ENCODE data around the gene MPP2.
"Not testable (repeated sequence)": the region's sequence is repeated elsewhere in the genome, so short reads cannot be mapped to it uniquely, and the experiment has no call there.

The MPP2 gene

DNA sequence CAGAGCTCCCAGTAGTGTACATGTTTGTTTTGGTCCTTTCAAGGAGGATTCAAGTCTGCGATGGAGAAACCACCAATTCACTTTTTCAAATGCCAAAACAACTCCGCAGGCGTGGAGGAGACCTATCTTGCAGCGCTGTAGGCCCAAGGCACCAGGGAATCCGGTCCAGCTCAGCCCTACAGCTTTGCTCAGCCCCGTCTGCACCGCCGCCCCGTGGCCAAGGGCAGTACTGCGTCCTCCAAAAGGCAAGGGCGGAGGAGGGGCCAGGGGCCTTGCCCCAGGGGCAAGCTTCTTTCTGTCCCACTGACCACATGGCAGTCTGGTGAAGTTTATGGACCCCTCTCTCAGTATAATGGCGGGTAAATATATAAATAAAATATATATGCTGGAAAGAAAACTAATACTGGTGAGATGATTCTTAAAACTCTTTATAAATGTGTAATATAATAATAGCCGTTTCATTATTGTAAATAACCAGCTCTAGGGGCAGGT is 61.1 kb downstream of the MPP2 start:
- no peak overlapping the region for H3K4me3 ChIP-seq (ENCODE audit: control insufficient read depth in 1 of 7, extremely low read depth in 1 of 7, insufficient read depth in 4 of 7, low read depth in 2 of 7, low read length in 6 of 7)
- no peaks in the 10 kb centered on the region for H3K36me3 ChIP-seq (ENCODE audit: control insufficient read depth in 4 of 4, insufficient read depth in 4 of 4, low read length in 3 of 4)
- no peaks in the 10 kb centered on the region for H3K9me3 ChIP-seq (ENCODE audit: control extremely low read depth in 1 of 5, control insufficient read depth in 4 of 5, insufficient read depth in 2 of 5, low read depth in 1 of 5, low read length in 4 of 5)
- no peak overlapping the region for H3K27ac ChIP-seq (ENCODE audit: insufficient read depth in 1 of 2, low read depth in 1 of 2, low read length in 2 of 2, poor library complexity in 1 of 2, severe bottlenecking in 2 of 2)
- WGBS (ENCODE audit: insufficient coverage): 0% methylated on average over 8 of the region's 13 CpGs
- CTCF ChIA-PET: interaction anchor here (0.6 to 3.8 kb wide), 27 partner anchors 8 to 152 kb away, joined by 3 to 19 read pairs (median 4); partner anchors contain the start of genes CFAP97D1 and MPP3
- peaks cover 0 to 15% (median 8%) of the 10 kb centered on the region in 4 experiments for H3K4me1 ChIP-seq (ENCODE audit: control extremely low read depth in 1 of 4, control insufficient read depth in 4 of 4, insufficient read depth in 4 of 4, low read length in 3 of 4)
- POLR2A ChIA-PET: interaction anchor here (0.6 kb wide), 1 partner anchor 197 kb away, joined by 3 read pairs; no protein-coding TSS in a partner anchor
- DNase-seq: peak; percentile 68 to 74 (median 71)
- H3K27me3 ChIP-seq (replicated peaks in 2 of 5; ENCODE audit: control insufficient read depth in 4 of 5, insufficient read depth in 5 of 5, low read length in 4 of 5): no peaks in the 10 kb centered on the region

DNA sequence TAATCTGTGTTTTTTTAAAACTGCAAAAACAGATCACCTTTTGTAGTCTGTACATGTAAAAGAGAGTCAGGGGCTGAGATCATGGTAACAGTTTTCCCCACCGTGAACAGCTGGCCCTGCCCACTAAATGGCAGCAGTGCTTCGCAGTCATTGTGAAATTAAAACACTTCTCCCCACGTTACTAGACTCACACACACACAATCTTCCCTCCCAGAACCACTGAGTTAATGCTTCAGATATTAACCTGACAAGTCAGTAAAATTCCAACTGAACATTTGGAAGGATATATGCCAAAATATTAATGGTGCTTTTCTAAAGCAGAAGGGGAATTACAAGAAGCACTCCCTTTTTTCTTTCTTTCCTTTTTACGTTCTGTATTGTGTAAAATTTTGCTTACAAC is 61.6 kb downstream of the MPP2 start:
- no CpG with 5 or more reads among the region's 4 CpGs for WGBS (ENCODE audit: insufficient coverage)
- POLR2A ChIA-PET: interaction anchor here (0.6 kb wide), 1 partner anchor 198 kb away, joined by 3 read pairs; no protein-coding TSS in a partner anchor

DNA sequence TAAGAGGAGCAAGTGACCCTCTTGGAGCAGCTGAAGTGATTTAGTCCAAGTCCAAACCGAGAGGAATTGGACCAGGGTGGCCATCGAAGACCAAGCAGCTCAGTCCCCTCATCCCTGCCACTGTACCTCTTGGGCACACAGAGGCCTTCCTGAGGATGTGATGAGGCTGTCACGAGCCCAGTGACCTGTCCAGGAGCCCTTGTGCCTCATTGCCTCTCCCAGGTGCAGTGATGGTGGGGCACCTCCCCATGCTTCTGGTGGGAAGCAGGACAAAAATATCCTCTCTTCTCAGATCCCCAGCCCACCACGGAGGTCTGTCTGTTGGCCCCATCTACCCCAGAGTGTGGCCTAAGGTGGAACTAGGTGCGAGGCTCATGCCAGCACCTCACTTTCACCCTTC is 63.1 kb downstream of the MPP2 start:
- POLR2A ChIA-PET: no interaction called here

More for the DNA sequence above, 61.6 kb downstream of the MPP2 start:
- CTCF ChIA-PET: interaction anchor here (0.6 to 3.8 kb wide), 20 partner anchors 8 to 151 kb away, joined by 3 to 19 read pairs (median 4); partner anchors contain the start of gene CFAP97D1
- H3K27me3 ChIP-seq (replicated peaks in 2 of 5; ENCODE audit: control insufficient read depth in 4 of 5, insufficient read depth in 5 of 5, low read length in 4 of 5): no peaks in the 10 kb centered on the region
- no peaks in the 10 kb centered on the region for H3K9me3 ChIP-seq (ENCODE audit: control extremely low read depth in 1 of 5, control insufficient read depth in 4 of 5, insufficient read depth in 2 of 5, low read depth in 1 of 5, low read length in 4 of 5)
- peaks cover 0 to 15% (median 8%) of the 10 kb centered on the region in 4 experiments for H3K4me1 ChIP-seq (ENCODE audit: control extremely low read depth in 1 of 4, control insufficient read depth in 4 of 4, insufficient read depth in 4 of 4, low read length in 3 of 4)
- no peak overlapping the region for H3K27ac ChIP-seq (ENCODE audit: insufficient read depth in 1 of 2, low read depth in 1 of 2, low read length in 2 of 2, poor library complexity in 1 of 2, severe bottlenecking in 2 of 2)
- DNase-seq: no peak
- H3K4me3 ChIP-seq (ENCODE audit: control insufficient read depth in 1 of 7, extremely low read depth in 1 of 7, insufficient read depth in 4 of 7, low read depth in 2 of 7, low read length in 6 of 7): no peak overlapping the region
- H3K36me3 ChIP-seq (ENCODE audit: control insufficient read depth in 4 of 4, insufficient read depth in 4 of 4, low read length in 3 of 4): no peaks in the 10 kb centered on the region

DNA sequence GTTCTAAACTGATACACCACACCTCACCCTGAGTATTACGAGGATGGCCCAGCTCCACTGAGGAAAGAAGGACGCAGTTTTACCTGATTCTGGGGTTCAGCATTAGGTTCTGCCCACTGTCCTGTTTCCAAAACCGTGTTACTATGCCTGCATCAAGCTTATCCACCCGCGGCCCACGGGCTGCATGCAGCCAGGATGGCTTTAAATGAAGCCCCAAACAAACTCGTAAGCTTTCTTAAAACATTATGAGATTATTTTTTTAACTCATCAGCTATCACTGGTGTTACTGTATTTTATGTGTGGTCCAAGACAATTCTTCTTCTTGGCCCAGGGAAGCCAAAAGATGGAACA is 64.4 kb downstream of the MPP2 start:
- H3K36me3 ChIP-seq (ENCODE audit: control insufficient read depth in 4 of 4, insufficient read depth in 4 of 4, low read length in 3 of 4): no peaks in the 10 kb centered on the region
- ChIA-PET POLR2A (interaction anchor here (0.5 kb wide), 1 partner anchor 475 kb away, joined by 3 read pairs; no protein-coding TSS in a partner anchor), CTCF (interaction anchor here (0.7 to 2.7 kb wide), 4 partner anchors 8 to 35 kb away, joined by 3 to 6 read pairs (median 4); no protein-coding TSS in a partner anchor)
- no peak overlapping the region for H3K27ac ChIP-seq (ENCODE audit: insufficient read depth in 1 of 2, low read depth in 1 of 2, low read length in 2 of 2, poor library complexity in 1 of 2, severe bottlenecking in 2 of 2)
- WGBS (ENCODE audit: insufficient coverage): 8% methylated on average over 2 of the region's 7 CpGs
- DNase-seq: no peak
- no peaks in the 10 kb centered on the region for H3K9me3 ChIP-seq (ENCODE audit: control extremely low read depth in 1 of 5, control insufficient read depth in 4 of 5, insufficient read depth in 2 of 5, low read depth in 1 of 5, low read length in 4 of 5)
- H3K4me3 ChIP-seq (ENCODE audit: control insufficient read depth in 1 of 7, extremely low read depth in 1 of 7, insufficient read depth in 4 of 7, low read depth in 2 of 7, low read length in 6 of 7): no peak overlapping the region
- H3K27me3 ChIP-seq (replicated peaks in 2 of 5; ENCODE audit: control insufficient read depth in 4 of 5, insufficient read depth in 5 of 5, low read length in 4 of 5): no peaks in the 10 kb centered on the region
- peaks cover 0 to 15% (median 10%) of the 10 kb centered on the region in 4 experiments for H3K4me1 ChIP-seq (ENCODE audit: control extremely low read depth in 1 of 4, control insufficient read depth in 4 of 4, insufficient read depth in 4 of 4, low read length in 3 of 4)

More for the DNA sequence above, 63.1 kb downstream of the MPP2 start:
- WGBS (ENCODE audit: insufficient coverage): 100% methylated on average over 4 of the region's 5 CpGs
- no peaks in the 10 kb centered on the region for H3K36me3 ChIP-seq (ENCODE audit: control insufficient read depth in 4 of 4, insufficient read depth in 4 of 4, low read length in 3 of 4)
- CTCF ChIA-PET: interaction anchor here (0.8 to 2.7 kb wide), 2 partner anchors 34 to 70 kb away, joined by 4 to 6 read pairs; no protein-coding TSS in a partner anchor
- H3K27me3 ChIP-seq (replicated peaks in 2 of 5; ENCODE audit: control insufficient read depth in 4 of 5, insufficient read depth in 5 of 5, low read length in 4 of 5): no peaks in the 10 kb centered on the region
- no peak overlapping the region for H3K4me3 ChIP-seq (ENCODE audit: control insufficient read depth in 1 of 7, extremely low read depth in 1 of 7, insufficient read depth in 4 of 7, low read depth in 2 of 7, low read length in 6 of 7)
- DNase-seq: no peak
- peaks cover 0 to 15% (median 10%) of the 10 kb centered on the region in 4 experiments for H3K4me1 ChIP-seq (ENCODE audit: control extremely low read depth in 1 of 4, control insufficient read depth in 4 of 4, insufficient read depth in 4 of 4, low read length in 3 of 4)
- no peaks in the 10 kb centered on the region for H3K9me3 ChIP-seq (ENCODE audit: control extremely low read depth in 1 of 5, control insufficient read depth in 4 of 5, insufficient read depth in 2 of 5, low read depth in 1 of 5, low read length in 4 of 5)
- H3K27ac ChIP-seq (ENCODE audit: insufficient read depth in 1 of 2, low read depth in 1 of 2, low read length in 2 of 2, poor library complexity in 1 of 2, severe bottlenecking in 2 of 2): no peak overlapping the region

DNA sequence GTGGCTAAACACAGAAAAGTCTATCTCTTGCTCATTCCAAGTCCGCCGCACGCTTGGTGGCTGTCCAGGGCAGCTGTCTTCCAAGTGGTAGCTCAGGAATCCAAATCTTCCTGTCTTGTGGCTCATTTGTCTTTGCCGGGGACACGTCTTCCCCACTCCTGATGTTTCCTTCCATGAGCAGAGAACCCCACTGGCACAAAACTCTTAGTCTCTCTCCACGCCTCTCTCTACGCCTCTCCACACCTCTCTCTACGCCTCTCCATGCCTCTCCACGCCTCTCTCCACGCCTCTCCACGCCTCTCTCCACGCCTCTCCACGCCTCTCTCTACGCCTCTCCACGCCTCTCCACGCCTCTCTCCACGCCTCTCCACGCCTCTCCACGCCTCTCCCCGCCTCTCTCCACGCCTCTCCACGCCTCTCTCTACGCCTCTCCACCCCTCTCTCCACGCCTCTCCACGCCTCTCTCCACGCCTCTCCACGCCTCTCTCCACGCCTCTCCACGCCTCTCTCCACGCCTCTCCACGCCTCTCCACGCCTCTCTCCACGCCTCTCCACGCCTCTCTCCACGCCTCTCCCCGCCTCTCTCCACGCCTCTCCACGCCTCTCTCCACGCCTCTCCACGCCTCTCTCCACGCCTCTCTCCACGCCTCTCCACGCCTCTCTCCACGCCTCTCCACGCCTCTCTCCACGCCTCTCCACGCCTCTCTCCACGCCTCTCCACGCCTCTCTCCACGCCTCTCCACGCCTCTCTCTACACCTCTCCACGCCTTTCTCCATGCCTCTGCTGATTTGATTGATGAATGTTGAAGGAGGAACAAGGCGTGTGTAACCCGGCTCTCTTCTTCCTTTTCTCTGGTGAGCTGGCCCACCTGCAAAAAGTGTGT is 65.0 kb downstream of the MPP2 start:
- ChIA-PET CTCF (interaction anchor here (0.7 to 2.7 kb wide), 4 partner anchors 12 to 57 kb away, joined by 3 to 6 read pairs (median 4); no protein-coding TSS in a partner anchor), POLR2A (interaction anchor here (0.5 kb wide), 1 partner anchor 475 kb away, joined by 3 read pairs; no protein-coding TSS in a partner anchor)
- H3K27me3 ChIP-seq (replicated peaks in 2 of 5; ENCODE audit: control insufficient read depth in 4 of 5, insufficient read depth in 5 of 5, low read length in 4 of 5); H3K36me3 ChIP-seq (ENCODE audit: control insufficient read depth in 4 of 4, insufficient read depth in 4 of 4, low read length in 3 of 4); H3K9me3 ChIP-seq (ENCODE audit: control extremely low read depth in 1 of 5, control insufficient read depth in 4 of 5, insufficient read depth in 2 of 5, low read depth in 1 of 5, low read length in 4 of 5); H3K4me3 ChIP-seq (ENCODE audit: control insufficient read depth in 1 of 7, extremely low read depth in 1 of 7, insufficient read depth in 4 of 7, low read depth in 2 of 7, low read length in 6 of 7); H3K27ac ChIP-seq (ENCODE audit: insufficient read depth in 1 of 2, low read depth in 1 of 2, low read length in 2 of 2, poor library complexity in 1 of 2, severe bottlenecking in 2 of 2): not testable (repeated sequence)
- DNase-seq: peak in 2 of 3 donors; percentile 28 to 34
- whole genome bisulfite sequencing (ENCODE audit: insufficient coverage): 94% methylated on average over 21 of the region's 54 CpGs
- peaks cover 0 to 14% (median 8%) of the 10 kb centered on the region in 4 experiments for H3K4me1 ChIP-seq (ENCODE audit: control extremely low read depth in 1 of 4, control insufficient read depth in 4 of 4, insufficient read depth in 4 of 4, low read length in 3 of 4)

DNA sequence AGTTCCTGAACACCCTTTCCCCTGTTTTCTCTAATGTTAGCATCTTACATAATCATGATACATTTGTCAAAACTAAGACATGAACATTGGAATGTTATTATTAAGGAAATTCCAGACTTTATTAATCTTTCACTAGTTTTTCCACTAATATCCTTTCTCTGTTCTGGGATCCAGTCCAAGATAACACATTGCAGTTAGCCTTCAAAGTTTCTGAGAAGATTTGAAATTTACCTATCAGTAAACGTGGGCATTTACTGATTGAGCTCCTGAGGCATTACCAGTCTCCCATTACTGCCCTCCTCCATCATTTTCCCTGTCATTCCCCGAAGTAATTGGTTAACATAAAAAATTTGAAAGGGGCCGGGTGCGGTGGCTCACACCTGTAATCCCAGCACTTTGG is 66.1 kb downstream of the MPP2 start:
- no peak overlapping the region for H3K27ac ChIP-seq (ENCODE audit: insufficient read depth in 1 of 2, low read depth in 1 of 2, low read length in 2 of 2, poor library complexity in 1 of 2, severe bottlenecking in 2 of 2)
- no peaks in the 10 kb centered on the region for H3K36me3 ChIP-seq (ENCODE audit: control insufficient read depth in 4 of 4, insufficient read depth in 4 of 4, low read length in 3 of 4)
- no peak for DNase-seq
- POLR2A ChIA-PET: no interaction called here
- CTCF ChIA-PET: interaction anchor here (0.7 to 2.0 kb wide), 9 partner anchors 12 to 143 kb away, joined by 3 to 7 read pairs (median 3); no protein-coding TSS in a partner anchor
- peaks cover 0 to 6% (median 2%) of the 10 kb centered on the region in 4 experiments for H3K4me1 ChIP-seq (ENCODE audit: control extremely low read depth in 1 of 4, control insufficient read depth in 4 of 4, insufficient read depth in 4 of 4, low read length in 3 of 4)
- H3K4me3 ChIP-seq (ENCODE audit: control insufficient read depth in 1 of 7, extremely low read depth in 1 of 7, insufficient read depth in 4 of 7, low read depth in 2 of 7, low read length in 6 of 7): no peak overlapping the region
- H3K9me3 ChIP-seq (ENCODE audit: control extremely low read depth in 1 of 5, control insufficient read depth in 4 of 5, insufficient read depth in 2 of 5, low read depth in 1 of 5, low read length in 4 of 5): no peaks in the 10 kb centered on the region
- H3K27me3 ChIP-seq (replicated peaks in 2 of 5; ENCODE audit: control insufficient read depth in 4 of 5, insufficient read depth in 5 of 5, low read length in 4 of 5): no peaks in the 10 kb centered on the region
- 96% methylated on average over 3 of the region's 4 CpGs for WGBS (ENCODE audit: insufficient coverage)

Data from common myeloid progenitor, CD34-positive (primary cell).